Measurements from ENCODE around the gene NOSTRIN.

GRCh38 chr2:168821992-168822391, 19.6 kb downstream of the NOSTRIN start:
- TF ChIP-seq CTCF (optimal IDR thresholded peaks at IDR 0.05 in 1 of 3, IDR thresholded peaks at IDR 0.05 in 1 of 3, conservative IDR thresholded peaks at IDR 0.05 in 1 of 3; ENCODE audit: extremely low read depth in 1 of 3, insufficient read depth in 2 of 3, low read length in 3 of 3), result no peak
- no peak for TF ChIP-seq EZH2 (IDR thresholded peaks at IDR 0.05; ENCODE audit: low read length)

All from keratinocyte (primary cell).